Measurements from ENCODE around the gene SPHKAP. TPM values are rescaled to one million over a fixed set of nuclear protein-coding genes. Genes with fewer than 3 reads are reported as not detected.

Gene SPHKAP
- total RNA-seq, 4 donors from 2014 or later: 0.20 to 1.6 (median 1.5) TPM; not detected in 1

DNA sequence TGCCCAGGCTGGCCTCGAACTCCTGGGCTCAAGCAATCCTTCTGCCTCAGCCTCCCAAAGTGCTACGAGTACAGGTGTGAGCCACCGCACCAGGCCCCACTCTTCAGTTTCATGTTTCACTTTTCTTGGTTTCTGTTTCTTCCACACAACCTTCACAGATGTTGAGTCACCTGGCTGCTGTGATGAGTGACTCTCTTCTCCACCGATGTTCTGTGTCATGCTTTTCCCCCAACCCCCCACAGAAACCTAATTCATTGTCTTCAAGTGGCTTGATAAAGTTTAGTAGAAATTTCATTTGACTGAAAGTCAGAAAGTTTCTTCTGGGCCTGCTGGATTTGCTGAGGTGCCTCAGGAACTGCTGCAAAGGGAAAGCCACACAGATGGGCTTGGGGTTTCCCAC is 78.5 kb downstream of the SPHKAP start:
- DNase-seq: no peak
- H3K4me3 ChIP-seq (replicated peaks in 1 of 3): no peak overlapping the region
- TF ChIP-seq POLR2A (IDR thresholded peaks at IDR 0.05): no peak
- TF ChIP-seq, protein P1, sequence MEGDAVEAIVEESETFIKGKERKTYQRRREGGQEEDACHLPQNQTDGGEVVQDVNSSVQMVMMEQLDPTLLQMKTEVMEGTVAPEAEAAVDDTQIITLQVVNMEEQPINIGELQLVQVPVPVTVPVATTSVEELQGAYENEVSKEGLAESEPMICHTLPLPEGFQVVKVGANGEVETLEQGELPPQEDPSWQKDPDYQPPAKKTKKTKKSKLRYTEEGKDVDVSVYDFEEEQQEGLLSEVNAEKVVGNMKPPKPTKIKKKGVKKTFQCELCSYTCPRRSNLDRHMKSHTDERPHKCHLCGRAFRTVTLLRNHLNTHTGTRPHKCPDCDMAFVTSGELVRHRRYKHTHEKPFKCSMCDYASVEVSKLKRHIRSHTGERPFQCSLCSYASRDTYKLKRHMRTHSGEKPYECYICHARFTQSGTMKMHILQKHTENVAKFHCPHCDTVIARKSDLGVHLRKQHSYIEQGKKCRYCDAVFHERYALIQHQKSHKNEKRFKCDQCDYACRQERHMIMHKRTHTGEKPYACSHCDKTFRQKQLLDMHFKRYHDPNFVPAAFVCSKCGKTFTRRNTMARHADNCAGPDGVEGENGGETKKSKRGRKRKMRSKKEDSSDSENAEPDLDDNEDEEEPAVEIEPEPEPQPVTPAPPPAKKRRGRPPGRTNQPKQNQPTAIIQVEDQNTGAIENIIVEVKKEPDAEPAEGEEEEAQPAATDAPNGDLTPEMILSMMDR (IDR thresholded peaks at IDR 0.05): no peak
- no peaks in the 10 kb centered on the region for H3K27me3 ChIP-seq
- 79 to 89% methylated on average over 4 of the region's 4 CpGs for WGBS, 2 donors
- no peaks in the 10 kb centered on the region for H3K4me1 ChIP-seq
- H3K36me3 ChIP-seq: no peaks in the 10 kb centered on the region
- H3K9me3 ChIP-seq: no peaks in the 10 kb centered on the region
- intact Hi-C loops (cut with DNase I): no loop called here
- H3K27ac ChIP-seq: no peak overlapping the region

DNA sequence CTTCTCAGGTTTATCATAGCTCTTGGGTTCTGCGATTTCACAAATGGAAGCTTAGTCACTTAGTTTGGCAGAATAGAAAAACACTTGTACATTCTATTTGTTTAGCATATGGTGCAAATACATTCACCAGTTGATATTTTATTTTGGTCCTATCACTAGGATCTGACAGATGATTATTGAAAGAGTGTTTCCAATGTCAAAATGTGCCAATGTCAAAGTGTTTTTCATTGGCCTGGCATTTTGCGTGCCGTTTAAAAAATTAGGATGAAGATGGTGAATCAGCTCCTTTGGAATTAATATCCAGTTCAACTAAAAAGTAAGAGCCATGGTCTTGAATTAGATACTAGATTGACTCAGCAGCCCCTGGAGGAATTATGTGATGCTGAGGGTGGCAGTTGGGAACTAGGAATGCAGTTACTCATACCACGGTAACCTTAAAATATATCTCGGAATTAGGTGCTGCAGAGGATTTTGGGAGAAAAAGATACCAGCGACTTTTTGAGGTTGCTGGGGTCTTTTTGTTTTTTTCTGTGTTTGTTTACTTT is 87.0 kb downstream of the SPHKAP start:
- Histone ChIP-seq H3K36me3 (no peaks in the 10 kb centered on the region), H3K9me3 (no peaks in the 10 kb centered on the region), H3K27ac (no peak overlapping the region), H3K27me3 (no peaks in the 10 kb centered on the region), H3K4me1 (no peaks in the 10 kb centered on the region), H3K4me3 (replicated peaks in 1 of 3) (no peak overlapping the region)
- TF ChIP-seq, protein P1 (IDR thresholded peaks at IDR 0.05): no peak
- intact Hi-C loops (cut with DNase I): no loop called here
- WGBS, 2 donors: 90% methylated on average over 6 of the region's 6 CpGs
- no peak for DNase-seq

DNA sequence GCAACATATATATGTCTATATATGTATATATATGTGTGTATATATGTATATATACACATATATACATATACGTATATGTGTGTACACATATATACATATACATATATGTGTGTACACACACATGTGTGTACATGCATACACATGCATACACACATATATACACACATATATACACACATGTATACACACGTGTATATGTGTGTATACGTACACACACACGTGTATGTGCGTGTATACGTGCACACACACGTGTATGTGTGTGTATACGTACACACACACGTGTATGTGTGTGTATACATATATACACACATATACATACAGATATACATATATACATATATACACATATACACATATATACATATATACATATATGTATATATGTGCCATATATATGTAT is 89.4 kb downstream of the SPHKAP start:
- Histone ChIP-seq H3K4me3 (replicated peaks in 1 of 3) (no peak overlapping the region), H3K27ac (no peak overlapping the region), H3K9me3 (no peaks in the 10 kb centered on the region), H3K36me3 (no peaks in the 10 kb centered on the region), H3K27me3 (no peaks in the 10 kb centered on the region), H3K4me1 (no peaks in the 10 kb centered on the region)
- intact Hi-C loops (cut with DNase I): no loop called here
- WGBS, 2 donors: 72 to 80% methylated on average over 9 of the region's 9 CpGs
- no peak for TF ChIP-seq POLR2A (IDR thresholded peaks at IDR 0.05)
- TF ChIP-seq, protein P1 (IDR thresholded peaks at IDR 0.05): no peak
- no peak for DNase-seq

DNA sequence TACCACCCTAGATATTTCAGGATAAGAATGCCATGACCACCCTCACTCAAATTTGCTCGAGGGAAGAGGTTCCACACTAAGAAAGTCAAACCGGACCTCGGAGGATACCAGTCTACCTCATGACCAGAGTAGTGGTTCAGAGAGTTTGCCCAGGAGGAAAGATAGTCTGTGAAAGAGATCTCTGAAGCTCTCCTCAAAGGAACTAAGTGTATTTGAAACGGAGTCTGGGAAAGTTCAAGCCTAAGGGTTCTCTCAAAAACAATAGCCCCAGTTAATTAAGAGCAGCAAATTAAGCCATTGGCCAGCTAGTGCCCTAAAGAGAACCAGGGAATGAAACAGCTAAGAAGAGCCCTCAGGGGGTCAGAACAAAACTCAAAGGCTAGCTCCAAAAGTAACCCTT is 94.9 kb downstream of the SPHKAP start:
- DNase-seq: no peak
- WGBS, 2 donors: 76 to 83% methylated on average over 4 of the region's 4 CpGs
- TF ChIP-seq, protein P1 (IDR thresholded peaks at IDR 0.05): no peak
- TF ChIP-seq POLR2A (IDR thresholded peaks at IDR 0.05): no peak
- no peaks in the 10 kb centered on the region for H3K36me3 ChIP-seq
- no peaks in the 10 kb centered on the region for H3K27me3 ChIP-seq
- intact Hi-C loops (cut with DNase I): no loop called here
- H3K27ac ChIP-seq: no peak overlapping the region
- no peak overlapping the region for H3K4me3 ChIP-seq (replicated peaks in 1 of 3)
- H3K9me3 ChIP-seq: no peaks in the 10 kb centered on the region
- H3K4me1 ChIP-seq: no peaks in the 10 kb centered on the region

- H3K4me1 ChIP-seq: no peaks in the 10 kb centered on the region
- H3K9me3 ChIP-seq: no peaks in the 10 kb centered on the region
- no peaks in the 10 kb centered on the region for H3K27me3 ChIP-seq
- no peak overlapping the region for H3K27ac ChIP-seq
- WGBS, 2 donors: 27 to 65% methylated on average over 2 of the region's 2 CpGs
- DNase-seq: no peak
- no peaks in the 10 kb centered on the region for H3K36me3 ChIP-seq
- intact Hi-C loops (cut with DNase I): no loop called here
- no peak overlapping the region for H3K4me3 ChIP-seq (replicated peaks in 1 of 3)
- TF ChIP-seq, protein P1 (IDR thresholded peaks at IDR 0.05): no peak
- TF ChIP-seq POLR2A (IDR thresholded peaks at IDR 0.05): no peak
Measured at GRCh38 chr2:228084717-228085116, 96.8 kb downstream of the SPHKAP start.

All from thyroid gland (tissue), 4 donors.